ENCODE results near the gene EIPR1.

EIPR1 gene

GRCh38 chr2:3176869-3177255 lies 200.8 kb downstream of the EIPR1 start:
- no peak for DNase-seq (ENCODE audit: low read depth in 2 of 2)

- no peak for DNase-seq (ENCODE audit: low read depth in 2 of 2)
Measured at GRCh38 chr2:3176071-3176868, 201.3 kb downstream of the EIPR1 start.

GRCh38 chr2:3175568-3175955 lies 202.1 kb downstream of the EIPR1 start:
- DNase-seq (ENCODE audit: low read depth in 2 of 2): no peak

GRCh38 chr2:3174626-3175567 lies 202.7 kb downstream of the EIPR1 start:
- no peak for DNase-seq (ENCODE audit: low read depth in 2 of 2)

GRCh38 chr2:3173031-3173430 lies 204.6 kb downstream of the EIPR1 start:
- no peak for DNase-seq (ENCODE audit: low read depth in 2 of 2)

GRCh38 chr2:3172265-3172935 lies 205.2 kb downstream of the EIPR1 start:
- no peak for DNase-seq (ENCODE audit: low read depth in 2 of 2)

GRCh38 chr2:3171564-3172264 lies 205.9 kb downstream of the EIPR1 start:
- DNase-seq (ENCODE audit: low read depth in 2 of 2): no peak

- no peak for DNase-seq (ENCODE audit: low read depth in 2 of 2)
Measured at GRCh38 chr2:3170792-3171455, 206.7 kb downstream of the EIPR1 start.

GRCh38 chr2:3169106-3169870 lies 208.3 kb downstream of the EIPR1 start:
- no peak for DNase-seq (ENCODE audit: low read depth in 2 of 2)

GRCh38 chr2:3168230-3168891 lies 209.3 kb downstream of the EIPR1 start:
- no peak for DNase-seq (ENCODE audit: low read depth in 2 of 2)

- DNase-seq (ENCODE audit: low read depth in 2 of 2): no peak
Measured at GRCh38 chr2:3163401-3163800, 214.2 kb downstream of the EIPR1 start.

- no peak for DNase-seq (ENCODE audit: low read depth in 2 of 2)
Measured at GRCh38 chr2:3162442-3163077, 215.1 kb downstream of the EIPR1 start.

- no peak for DNase-seq (ENCODE audit: low read depth in 2 of 2)
Measured at GRCh38 chr2:3160751-3161330, 216.8 kb downstream of the EIPR1 start.

GRCh38 chr2:3159782-3160545 lies 217.7 kb downstream of the EIPR1 start:
- DNase-seq (ENCODE audit: low read depth in 2 of 2): no peak

- no peak for DNase-seq (ENCODE audit: low read depth in 2 of 2)
Measured at GRCh38 chr2:3154700-3155099, 222.9 kb downstream of the EIPR1 start.

GRCh38 chr2:3154146-3154545 lies 223.5 kb downstream of the EIPR1 start:
- no peak for DNase-seq (ENCODE audit: low read depth in 2 of 2)

- DNase-seq (ENCODE audit: low read depth in 2 of 2): no peak
Measured at GRCh38 chr2:3151153-3151918, 226.3 kb downstream of the EIPR1 start.
